Endothelial cell of umbilical vein (primary cell): Measurements from ENCODE around the gene HLA-DPA1.

ENCODE experiments used
- CTCF ChIP-seq, 2 donors: IDR thresholded peaks; 1 replicate in 1 of 2; 2 replicates in 1 of 2; pipeline ENCODE4 v1.5.1; 2011; ENCODE audit warnings: low read length in 2 of 2, mild to moderate bottlenecking in 2 of 2, moderate library complexity in 2 of 2, control low read depth in 1 of 2, inconsistent platforms in 1 of 2, low read depth in 1 of 2; ENCODE audit not compliant: insufficient read depth in 1 of 2; ENCODE audit errors: extremely low read depth in 1 of 2
- EZH2 ChIP-seq: IDR thresholded peaks from 2 replicates; pipeline ENCODE4 v1.6.1; 2012; ENCODE audit warnings: borderline replicate concordance, low read depth, mild to moderate bottlenecking, moderate library complexity, low read length, inconsistent platforms; ENCODE audit not compliant: severe bottlenecking
- FOS ChIP-seq: IDR thresholded peaks from 2 replicates; pipeline ENCODE4 v1.6.1; 2011; ENCODE audit warnings: mild to moderate bottlenecking, low read length, moderate library complexity, borderline replicate concordance; ENCODE audit not compliant: insufficient read depth
- GATA2 ChIP-seq: IDR thresholded peaks from 2 replicates; pipeline ENCODE4 v1.7.0; 2011; ENCODE audit warnings: low read depth, mild to moderate bottlenecking, moderate library complexity, mixed read lengths, low read length; ENCODE audit not compliant: insufficient read length, insufficient read depth
- JUN ChIP-seq: IDR thresholded peaks from 2 replicates; pipeline ENCODE4 v1.6.1; 2011; ENCODE audit warnings: borderline replicate concordance, low read depth; ENCODE audit not compliant: insufficient read length, insufficient read depth
- MAX ChIP-seq: IDR thresholded peaks from 2 replicates; pipeline ENCODE4 v1.6.1; 2011; ENCODE audit not compliant: insufficient read depth, insufficient read length
- MYC ChIP-seq: IDR thresholded peaks from one replicate; pipeline ENCODE4 v1.6.1; 2011; ENCODE audit warnings: mild to moderate bottlenecking, low read depth, low read length
- POLR2A ChIP-seq: IDR thresholded peaks from 2 replicates; pipeline ENCODE4 v1.6.1; 2012; ENCODE audit warnings: low read depth, mild to moderate bottlenecking, control low read depth, low read length
- POLR2AphosphoS5 ChIP-seq: IDR thresholded peaks from 2 replicates; pipeline ENCODE4 v1.6.1; 2012; ENCODE audit warnings: low read depth, mild to moderate bottlenecking, control low read depth, low read length, moderate library complexity; ENCODE audit not compliant: insufficient read depth

GRCh38 chr6:33061987-33062386 is 11.5 kb downstream of the HLA-DPA1 start:
- no peak for TF ChIP-seq JUN
- TF ChIP-seq CTCF (IDR thresholded peaks at IDR 0.05; ENCODE audit: extremely low read depth in 1 of 2, insufficient read depth in 1 of 2, low read depth in 1 of 2, low read length in 2 of 2), result no peak
- TF ChIP-seq POLR2AphosphoS5, result no peak
- no peak for TF ChIP-seq FOS
- no peak for TF ChIP-seq POLR2A
- TF ChIP-seq EZH2, result no peak
- no peak for TF ChIP-seq MAX
- no peak for TF ChIP-seq MYC
- TF ChIP-seq GATA2, result no peak
